SU-DHL-6 (cell line): ENCODE data around the gene CD109.

ENCODE experiments used
- CTCF ChIP-seq: fragments of 200-600 bp; sonication (generic); IDR thresholded peaks from one replicate; pipeline ENCODE4 v1.5.1; 2017; ENCODE audit warnings: antibody characterized with exemption, mild to moderate bottlenecking, low read length, moderate library complexity; ENCODE audit not compliant: insufficient read depth, poor library complexity, severe bottlenecking
- EZH2phosphoT487 ChIP-seq: fragments of 200-600 bp; sonication (generic), shearing (Covaris generic); conservative IDR thresholded peaks from 2 replicates; pipeline ENCODE4 v1.6.1; 2018; ENCODE audit warnings: mild to moderate bottlenecking, antibody characterized with exemption, low read length, moderate library complexity, mixed read lengths

GRCh38 chr6:73671911-73672685 lies 23.9 kb upstream of the CD109 start:
- TF ChIP-seq CTCF (no peak), EZH2phosphoT487 (no peak)
